ENCODE measurements around the gene RBM47. TPM values are rescaled to one million over a fixed set of nuclear protein-coding genes. Genes with fewer than 3 reads are reported as not detected.
A peak's percentile ranks its signal among the peaks of the same experiment; 100 is the strongest.

Gene RBM47
- total RNA-seq, 1 donor from 2014 or later: 37.8 TPM

DNA sequence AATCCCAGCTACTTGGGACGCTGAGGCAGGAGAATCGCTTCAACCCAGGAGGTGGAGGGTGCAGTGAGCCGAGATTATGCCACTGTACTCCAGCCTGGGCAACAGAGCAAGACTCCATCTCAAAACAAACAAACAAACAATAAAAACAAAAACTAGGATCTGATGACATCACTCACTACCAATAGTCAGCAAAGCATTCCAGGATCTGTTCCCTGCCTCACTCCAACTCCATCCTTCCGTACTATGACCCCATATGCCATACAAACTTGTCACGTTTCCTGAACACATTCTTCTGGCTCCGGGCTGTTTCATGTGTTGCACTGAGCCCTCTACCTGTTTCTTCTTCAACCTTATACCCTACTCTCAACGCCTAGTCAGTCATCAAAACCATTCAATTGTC, 47.3 kb downstream of the RBM47 start:
- H3K27ac Mint-ChIP-seq: no peak overlapping the region
- TF ChIP-seq, protein P1, sequence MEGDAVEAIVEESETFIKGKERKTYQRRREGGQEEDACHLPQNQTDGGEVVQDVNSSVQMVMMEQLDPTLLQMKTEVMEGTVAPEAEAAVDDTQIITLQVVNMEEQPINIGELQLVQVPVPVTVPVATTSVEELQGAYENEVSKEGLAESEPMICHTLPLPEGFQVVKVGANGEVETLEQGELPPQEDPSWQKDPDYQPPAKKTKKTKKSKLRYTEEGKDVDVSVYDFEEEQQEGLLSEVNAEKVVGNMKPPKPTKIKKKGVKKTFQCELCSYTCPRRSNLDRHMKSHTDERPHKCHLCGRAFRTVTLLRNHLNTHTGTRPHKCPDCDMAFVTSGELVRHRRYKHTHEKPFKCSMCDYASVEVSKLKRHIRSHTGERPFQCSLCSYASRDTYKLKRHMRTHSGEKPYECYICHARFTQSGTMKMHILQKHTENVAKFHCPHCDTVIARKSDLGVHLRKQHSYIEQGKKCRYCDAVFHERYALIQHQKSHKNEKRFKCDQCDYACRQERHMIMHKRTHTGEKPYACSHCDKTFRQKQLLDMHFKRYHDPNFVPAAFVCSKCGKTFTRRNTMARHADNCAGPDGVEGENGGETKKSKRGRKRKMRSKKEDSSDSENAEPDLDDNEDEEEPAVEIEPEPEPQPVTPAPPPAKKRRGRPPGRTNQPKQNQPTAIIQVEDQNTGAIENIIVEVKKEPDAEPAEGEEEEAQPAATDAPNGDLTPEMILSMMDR (IDR thresholded peaks at IDR 0.05; ENCODE audit: unreplicated experiment): no peak
- peaks cover 38% of the 10 kb centered on the region for H3K4me1 Mint-ChIP-seq

GRCh38 chr4:40581254-40582140, 48.2 kb downstream of the RBM47 start:
- no peak overlapping the region for H3K4me3 Mint-ChIP-seq
- H3K4me1 Mint-ChIP-seq: peaks cover 38% of the 10 kb centered on the region
- no peak for DNase-seq (ENCODE audit: low spot score in 2 of 2, unreplicated experiment in 2 of 2)
- H3K9me3 Mint-ChIP-seq: no peaks in the 10 kb centered on the region
- H3K27ac Mint-ChIP-seq: peak overlapping the region; percentile 23
- H3K27me3 Mint-ChIP-seq (ENCODE audit: low read depth): no peaks in the 10 kb centered on the region
- TF ChIP-seq, protein P1 (IDR thresholded peaks at IDR 0.05; ENCODE audit: unreplicated experiment): no peak
- no peaks in the 10 kb centered on the region for H3K36me3 Mint-ChIP-seq

More for the DNA sequence above, 47.3 kb downstream of the RBM47 start:
- Mint-ChIP-seq H3K9me3 (no peaks in the 10 kb centered on the region), H3K27me3 (ENCODE audit: low read depth) (no peaks in the 10 kb centered on the region), H3K4me3 (no peak overlapping the region), H3K36me3 (no peaks in the 10 kb centered on the region)
- no peak for DNase-seq (ENCODE audit: low spot score in 2 of 2, unreplicated experiment in 2 of 2)

GRCh38 chr4:40579983-40580382, 49.7 kb downstream of the RBM47 start:
- TF ChIP-seq, protein P1 (IDR thresholded peaks at IDR 0.05; ENCODE audit: unreplicated experiment): no peak
- Mint-ChIP-seq H3K4me1 (peaks cover 35% of the 10 kb centered on the region), H3K9me3 (no peaks in the 10 kb centered on the region), H3K4me3 (no peak overlapping the region), H3K27me3 (ENCODE audit: low read depth) (no peaks in the 10 kb centered on the region), H3K27ac (peak overlapping the region; percentile 61), H3K36me3 (no peaks in the 10 kb centered on the region)
- DNase-seq (ENCODE audit: low spot score in 2 of 2, unreplicated experiment in 2 of 2): no peak

DNA sequence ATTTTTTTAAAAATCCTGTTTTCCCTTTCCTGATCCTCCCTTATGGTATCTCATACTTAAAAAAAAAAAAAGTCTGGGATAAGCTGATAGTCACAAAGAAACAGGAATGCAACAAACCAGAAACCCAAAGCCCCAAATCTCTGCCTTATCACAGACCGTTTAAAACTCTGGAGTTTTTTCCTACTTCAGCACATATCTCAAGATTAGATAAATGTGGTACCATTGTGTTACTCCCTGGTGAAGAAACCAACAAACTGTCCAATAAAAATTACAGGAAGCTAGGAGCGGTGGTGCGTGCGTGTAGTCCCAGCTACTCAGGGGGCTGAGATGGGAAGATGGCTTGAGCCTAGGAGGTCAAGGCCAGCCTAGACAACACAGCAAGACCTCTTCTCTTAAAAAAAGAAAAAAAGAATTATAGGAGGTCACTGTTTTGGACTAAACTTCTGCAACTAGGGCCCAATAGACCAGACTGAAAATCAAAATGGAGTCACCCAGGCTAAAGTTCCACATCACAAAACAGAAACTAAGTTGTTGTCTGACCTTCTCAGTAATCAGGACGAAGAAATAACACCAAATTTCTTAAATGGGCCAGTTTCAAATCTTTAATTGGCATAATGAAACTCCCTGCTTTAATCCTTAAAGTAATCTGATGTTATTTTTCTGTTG, 51.9 kb downstream of the RBM47 start:
- H3K4me3 Mint-ChIP-seq: no peak overlapping the region
- no peaks in the 10 kb centered on the region for H3K27me3 Mint-ChIP-seq (ENCODE audit: low read depth)
- no peaks in the 10 kb centered on the region for H3K36me3 Mint-ChIP-seq
- H3K4me1 Mint-ChIP-seq: peaks cover 39% of the 10 kb centered on the region
- H3K27ac Mint-ChIP-seq: peak overlapping the region; percentile 96
- no peak for DNase-seq (ENCODE audit: low spot score in 2 of 2, unreplicated experiment in 2 of 2)
- TF ChIP-seq, protein P1 (IDR thresholded peaks at IDR 0.05; ENCODE audit: unreplicated experiment): no peak
- no peaks in the 10 kb centered on the region for H3K9me3 Mint-ChIP-seq

- Mint-ChIP-seq H3K4me1 (peaks cover 37% of the 10 kb centered on the region), H3K27me3 (ENCODE audit: low read depth) (no peaks in the 10 kb centered on the region), H3K9me3 (no peaks in the 10 kb centered on the region), H3K36me3 (no peaks in the 10 kb centered on the region), H3K4me3 (no peak overlapping the region), H3K27ac (peak overlapping the region; percentile 96)
- TF ChIP-seq, protein P1 (IDR thresholded peaks at IDR 0.05; ENCODE audit: unreplicated experiment): no peak
- DNase-seq (ENCODE audit: low spot score in 2 of 2, unreplicated experiment in 2 of 2): no peak
Observed at GRCh38 chr4:40576651-40577480, 52.8 kb downstream of the RBM47 start.
